ENCODE measurements around the gene CLIC3. TPM values are rescaled to one million over a fixed set of nuclear protein-coding genes. Genes with fewer than 3 reads are reported as not detected.

The CLIC3 gene
- total RNA-seq, 1 donor from 2014 or later: not detected

DNA sequence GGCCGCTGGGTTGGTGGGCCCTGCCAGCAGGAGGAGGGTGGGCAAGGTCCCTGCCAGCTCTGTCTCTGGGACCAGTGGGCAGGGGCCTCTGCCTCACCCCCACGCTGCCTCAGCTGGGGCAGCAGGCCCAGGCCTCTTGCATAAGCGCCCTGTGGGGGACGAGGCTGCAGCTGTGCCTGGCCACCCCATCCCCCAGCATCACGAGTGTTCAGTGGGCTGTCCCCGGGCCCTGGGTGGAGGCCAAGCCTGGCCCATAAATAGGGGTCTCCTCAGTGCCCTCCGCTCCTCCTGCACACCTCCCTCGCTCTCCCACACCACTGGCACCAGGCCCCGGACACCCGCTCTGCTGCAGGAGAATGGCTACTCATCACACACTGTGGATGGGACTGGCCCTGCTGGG is 19.1 kb downstream of the CLIC3 start, which contains the start of gene PTGDS:
Gene PTGDS, plus strand, starts transcription at position 282 of the 400 bp plus-strand sequence. Its CDS starts 75 bp downstream, at position 357.
- CTCF ChIA-PET: no interaction called here
- DNase-seq (no peak), ATAC-seq (ENCODE audit: low read depth) (no peak)
- H3K36me3 Mint-ChIP-seq (ENCODE audit: low read depth): no peaks in the 10 kb centered on the region
- no peaks in the 10 kb centered on the region for H3K9me3 Mint-ChIP-seq
- TF ChIP-seq, protein P1, sequence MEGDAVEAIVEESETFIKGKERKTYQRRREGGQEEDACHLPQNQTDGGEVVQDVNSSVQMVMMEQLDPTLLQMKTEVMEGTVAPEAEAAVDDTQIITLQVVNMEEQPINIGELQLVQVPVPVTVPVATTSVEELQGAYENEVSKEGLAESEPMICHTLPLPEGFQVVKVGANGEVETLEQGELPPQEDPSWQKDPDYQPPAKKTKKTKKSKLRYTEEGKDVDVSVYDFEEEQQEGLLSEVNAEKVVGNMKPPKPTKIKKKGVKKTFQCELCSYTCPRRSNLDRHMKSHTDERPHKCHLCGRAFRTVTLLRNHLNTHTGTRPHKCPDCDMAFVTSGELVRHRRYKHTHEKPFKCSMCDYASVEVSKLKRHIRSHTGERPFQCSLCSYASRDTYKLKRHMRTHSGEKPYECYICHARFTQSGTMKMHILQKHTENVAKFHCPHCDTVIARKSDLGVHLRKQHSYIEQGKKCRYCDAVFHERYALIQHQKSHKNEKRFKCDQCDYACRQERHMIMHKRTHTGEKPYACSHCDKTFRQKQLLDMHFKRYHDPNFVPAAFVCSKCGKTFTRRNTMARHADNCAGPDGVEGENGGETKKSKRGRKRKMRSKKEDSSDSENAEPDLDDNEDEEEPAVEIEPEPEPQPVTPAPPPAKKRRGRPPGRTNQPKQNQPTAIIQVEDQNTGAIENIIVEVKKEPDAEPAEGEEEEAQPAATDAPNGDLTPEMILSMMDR (IDR thresholded peaks at IDR 0.05): no peak
- POLR2A ChIA-PET: no interaction called here
- H3K27me3 Mint-ChIP-seq: peaks cover 28% of the 10 kb centered on the region
- no peak within 1 kb of the TSS for H3K4me3 Mint-ChIP-seq
- no peaks in the 10 kb centered on the region for H3K4me1 Mint-ChIP-seq
- no peak within 1 kb of the TSS for H3K27ac Mint-ChIP-seq
- intact Hi-C loops (cut with micrococcal nuclease): no loop called here

DNA sequence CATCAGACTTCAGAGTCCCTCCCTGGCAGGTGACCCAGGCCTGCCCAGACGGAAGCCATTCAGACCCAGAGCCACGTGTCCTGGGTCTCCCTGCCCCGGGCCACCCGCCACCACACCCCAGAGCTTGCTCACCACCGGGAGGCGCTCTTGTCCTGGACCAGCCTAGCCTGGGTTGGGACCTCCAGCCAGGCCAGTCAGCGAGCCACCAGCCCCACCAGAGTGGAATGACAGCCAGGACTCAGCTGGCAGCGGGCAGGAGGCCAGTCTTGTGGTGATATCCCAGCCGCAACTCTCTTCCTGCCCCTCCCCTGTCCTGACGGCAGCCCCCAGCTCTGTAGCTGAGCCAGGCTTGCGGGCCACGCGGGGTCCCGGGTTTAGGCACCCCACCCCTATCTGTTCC is 20.7 kb downstream of the CLIC3 start:
- ChIA-PET POLR2A (no interaction called here), CTCF (interaction anchor here (1.7 kb wide), 1 partner anchor 60 kb away, joined by 3 read pairs; no protein-coding TSS in a partner anchor)
- Mint-ChIP-seq H3K9me3 (no peaks in the 10 kb centered on the region), H3K27me3 (peaks cover 15% of the 10 kb centered on the region), H3K36me3 (ENCODE audit: low read depth) (no peaks in the 10 kb centered on the region), H3K4me1 (no peaks in the 10 kb centered on the region), H3K4me3 (no peak overlapping the region), H3K27ac (no peak overlapping the region)
- intact Hi-C loops (cut with micrococcal nuclease): no loop called here
- no peak for DNase-seq
- ATAC-seq (ENCODE audit: low read depth): no peak
- TF ChIP-seq, protein P1 (IDR thresholded peaks at IDR 0.05): no peak

DNA sequence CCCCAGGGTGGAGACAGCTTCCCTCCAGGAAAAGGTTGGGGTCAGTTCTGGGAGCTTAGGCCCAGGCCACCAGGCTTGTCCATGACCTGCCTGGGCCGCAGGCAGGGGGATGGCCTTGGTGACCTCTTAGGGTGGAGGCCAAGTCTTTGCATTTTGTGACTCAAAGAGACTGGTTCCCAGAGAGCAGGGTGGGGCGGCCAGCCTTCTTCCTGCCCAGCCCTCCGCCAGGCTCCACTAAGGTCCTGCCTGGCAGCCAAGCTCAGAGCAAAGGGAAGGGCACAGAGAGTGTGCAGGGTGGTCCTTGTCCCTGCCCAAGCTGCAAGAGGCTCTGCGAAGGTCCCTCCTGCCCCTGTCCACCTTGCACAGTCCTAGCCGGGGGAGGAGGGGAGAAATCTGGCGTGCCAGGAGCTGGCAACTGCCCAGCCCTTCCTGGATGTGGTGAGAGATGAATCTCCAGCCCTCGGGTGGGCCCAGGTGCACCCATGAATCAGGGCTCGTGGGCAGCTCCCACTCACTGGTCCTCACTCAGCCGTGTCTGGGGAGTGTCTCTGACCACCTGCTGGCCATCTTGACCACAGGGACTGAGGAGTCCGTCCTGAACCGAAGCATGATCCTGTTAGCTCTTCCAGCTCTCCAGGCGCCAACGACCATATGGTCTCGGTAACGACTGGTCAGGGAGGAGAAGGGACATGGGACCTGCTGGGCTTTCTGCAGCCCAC is 21.4 kb downstream of the CLIC3 start:
- no peak overlapping the region for H3K27ac Mint-ChIP-seq
- ATAC-seq (ENCODE audit: low read depth) (no peak), DNase-seq (no peak)
- ChIA-PET POLR2A (no interaction called here), CTCF (interaction anchor here (1.7 kb wide), 1 partner anchor 61 kb away, joined by 3 read pairs; no protein-coding TSS in a partner anchor)
- intact Hi-C loops (cut with micrococcal nuclease): no loop called here
- H3K27me3 Mint-ChIP-seq: peaks cover 14% of the 10 kb centered on the region
- H3K9me3 Mint-ChIP-seq: no peaks in the 10 kb centered on the region
- H3K4me3 Mint-ChIP-seq: no peak overlapping the region
- no peaks in the 10 kb centered on the region for H3K4me1 Mint-ChIP-seq
- TF ChIP-seq, protein P1 (IDR thresholded peaks at IDR 0.05): no peak
- H3K36me3 Mint-ChIP-seq (ENCODE audit: low read depth): no peaks in the 10 kb centered on the region

DNA sequence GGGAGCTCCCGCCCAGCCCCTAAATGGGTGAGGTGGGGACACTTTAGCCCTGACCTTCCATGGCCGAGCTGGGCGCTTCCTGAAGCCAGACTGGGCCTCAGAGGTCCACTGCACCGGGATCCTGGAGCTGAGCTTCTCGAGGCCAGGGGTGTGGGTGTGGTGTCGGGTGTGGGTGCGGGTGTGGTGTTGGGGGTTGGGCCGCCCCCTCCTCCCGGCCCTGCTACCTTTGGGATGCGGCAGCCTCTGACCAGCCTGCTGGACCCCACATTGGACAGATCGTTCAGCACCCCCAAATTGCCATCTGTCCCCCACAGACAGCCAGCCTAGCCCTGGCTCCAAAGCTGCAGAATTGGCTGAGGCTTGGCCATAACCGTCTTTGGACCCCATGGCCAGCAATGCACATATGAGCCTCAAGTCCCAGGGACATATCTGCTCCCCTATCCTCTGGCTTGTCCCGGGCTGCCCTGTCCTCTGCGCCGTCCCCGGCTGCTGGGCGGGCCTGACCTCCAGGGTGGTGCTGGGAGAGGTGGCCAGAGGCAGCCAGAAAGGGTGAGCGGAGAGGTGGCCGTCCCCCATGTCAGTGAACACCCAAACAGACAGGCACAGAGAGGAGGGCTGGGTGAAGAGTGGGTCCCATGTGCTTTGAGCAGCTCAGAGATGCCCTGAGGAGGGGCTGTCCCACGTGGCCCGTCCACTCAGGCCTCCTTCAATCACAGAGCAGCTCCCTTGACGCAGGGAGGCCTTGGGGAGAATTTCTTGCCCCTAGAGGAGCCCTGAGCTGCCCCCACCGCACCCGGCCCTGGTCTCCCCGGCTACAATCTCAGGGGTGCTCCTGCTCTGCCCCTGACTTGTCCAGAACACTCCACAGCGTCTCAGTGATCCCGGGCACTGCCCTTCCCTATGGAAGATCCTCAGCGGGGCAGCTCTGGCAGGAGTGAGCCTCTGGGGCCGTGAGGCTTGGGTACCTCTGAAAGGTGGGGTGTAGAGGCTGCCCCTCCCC is 22.4 kb downstream of the CLIC3 start:
- H3K27me3 Mint-ChIP-seq: peaks cover 14% of the 10 kb centered on the region
- no peak overlapping the region for H3K27ac Mint-ChIP-seq
- ATAC-seq (ENCODE audit: low read depth) (no peak), DNase-seq (no peak)
- H3K36me3 Mint-ChIP-seq (ENCODE audit: low read depth): no peaks in the 10 kb centered on the region
- H3K9me3 Mint-ChIP-seq: no peaks in the 10 kb centered on the region
- ChIA-PET POLR2A (no interaction called here), CTCF (interaction anchor here (1.7 kb wide), 1 partner anchor 62 kb away, joined by 3 read pairs; no protein-coding TSS in a partner anchor)
- no peaks in the 10 kb centered on the region for H3K4me1 Mint-ChIP-seq
- no peak overlapping the region for H3K4me3 Mint-ChIP-seq
- TF ChIP-seq, protein P1 (IDR thresholded peaks at IDR 0.05): no peak
- intact Hi-C loops (cut with micrococcal nuclease): no loop called here

DNA sequence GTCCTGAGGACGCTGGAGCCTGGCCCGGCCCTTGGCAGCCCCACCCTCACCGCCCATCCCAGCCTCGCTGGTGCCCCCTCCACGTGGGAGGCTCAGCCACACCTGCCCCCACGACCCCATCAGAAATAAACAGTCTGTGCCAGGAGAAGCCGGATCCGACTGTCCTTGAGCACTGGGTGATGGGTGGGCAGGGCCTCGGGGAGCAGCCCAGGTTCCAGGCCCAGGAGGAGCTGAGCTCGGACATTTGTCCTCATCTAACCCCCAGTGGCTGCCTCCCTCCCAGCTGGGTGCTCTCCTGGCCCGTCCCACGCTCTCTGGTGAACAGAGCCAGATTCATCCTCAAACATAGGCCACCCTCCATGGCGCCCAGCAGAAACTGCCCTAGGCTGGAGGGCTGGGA is 23.6 kb downstream of the CLIC3 start:
- ChIA-PET CTCF (no interaction called here), POLR2A (no interaction called here)
- DNase-seq (no peak), ATAC-seq (ENCODE audit: low read depth) (no peak)
- H3K27me3 Mint-ChIP-seq: peaks cover 14% of the 10 kb centered on the region
- TF ChIP-seq, protein P1 (IDR thresholded peaks at IDR 0.05): no peak
- H3K36me3 Mint-ChIP-seq (ENCODE audit: low read depth): no peaks in the 10 kb centered on the region
- H3K4me1 Mint-ChIP-seq: no peaks in the 10 kb centered on the region
- intact Hi-C loops (cut with micrococcal nuclease): no loop called here
- no peak overlapping the region for H3K4me3 Mint-ChIP-seq
- H3K9me3 Mint-ChIP-seq: no peaks in the 10 kb centered on the region
- H3K27ac Mint-ChIP-seq: no peak overlapping the region

All from activated B cell treated with CpG ODN at 0.5 μM for 24 hours (primary cell).